Neuronal stem cell (in vitro differentiated cells): ENCODE measurements around the gene DRD4. TPM values are rescaled to one million over a fixed set of nuclear protein-coding genes. Genes with fewer than 3 reads are reported as not detected.
A peak's percentile ranks its signal among the peaks of the same experiment; 100 is the strongest.

Experiments
- DNase-seq: peaks from one replicate; pipeline ENCODE4 v3.0.0-alpha.2; 2013; ENCODE audit warnings: low spot score
- H2AFZ ChIP-seq: one replicate; pipeline ENCODE4 v1.6.1; 2013; ENCODE audit warnings: mild to moderate bottlenecking, low read length, inconsistent platforms
- H2AK5ac ChIP-seq: 2 replicates; pipeline ENCODE4 v1.6.1; 2013; ENCODE audit warnings: low read depth, mild to moderate bottlenecking, inconsistent platforms, low read length, moderate library complexity, mixed read lengths
- H2BK120ac ChIP-seq: 2 replicates; pipeline ENCODE4 v1.6.1; 2013; ENCODE audit warnings: low read depth, mild to moderate bottlenecking, inconsistent platforms, low read length, moderate library complexity, mixed read lengths
- H2BK12ac ChIP-seq: one replicate; pipeline ENCODE4 v1.6.1; 2013; ENCODE audit warnings: low read length, inconsistent platforms
- H2BK15ac ChIP-seq: 2 replicates; pipeline ENCODE4 v1.6.1; 2013; ENCODE audit warnings: mild to moderate bottlenecking, low read length, inconsistent platforms, mixed read lengths
- H2BK5ac ChIP-seq: one replicate; pipeline ENCODE4 v1.6.1; 2013; ENCODE audit warnings: inconsistent platforms, mild to moderate bottlenecking, low read length, moderate library complexity
- H3K14ac ChIP-seq: one replicate; pipeline ENCODE4 v1.6.1; 2013; ENCODE audit warnings: low read length, inconsistent platforms
- H3K18ac ChIP-seq: 2 replicates; pipeline ENCODE4 v1.6.1; 2013; ENCODE audit warnings: low read length, inconsistent platforms
- H3K23ac ChIP-seq: 2 replicates; pipeline ENCODE4 v1.6.1; 2013; ENCODE audit warnings: low read depth, mild to moderate bottlenecking, mixed read lengths, low read length, inconsistent platforms; ENCODE audit not compliant: poor library complexity
- H3K27ac ChIP-seq: replicated peaks from 3 replicates; pipeline ENCODE4 v1.5.1; 2013; ENCODE audit warnings: low read length, inconsistent platforms
- H3K27me3 ChIP-seq, 3 experiments: 2 replicates each; pipeline ENCODE4 v1.6.1; 2013; ENCODE audit warnings: low read length in 3 of 3, mild to moderate bottlenecking in 2 of 3, inconsistent platforms in 1 of 3, low read depth in 1 of 3, mixed read lengths in 1 of 3, moderate library complexity in 1 of 3; ENCODE audit not compliant: control insufficient read depth in 3 of 3, insufficient read depth in 3 of 3
- H3K36me3 ChIP-seq, 2 donors: replicated peaks in 1 of 2; 2 replicates each; pipeline ENCODE4 v1.6.1; 2013; ENCODE audit warnings: low read length in 2 of 2; ENCODE audit not compliant: control insufficient read depth in 2 of 2, insufficient read depth in 2 of 2
- H3K4ac ChIP-seq: 2 replicates; pipeline ENCODE4 v1.6.1; 2013; ENCODE audit warnings: inconsistent platforms, mild to moderate bottlenecking, low read length, moderate library complexity
- H3K4me1 ChIP-seq, 2 donors: 1 replicate in 1 of 2; 2 replicates in 1 of 2; pipeline ENCODE4 v1.6.1; 2013; ENCODE audit warnings: low read length in 2 of 2, low read depth in 1 of 2; ENCODE audit not compliant: control insufficient read depth in 2 of 2, insufficient read depth in 1 of 2
- H3K4me2 ChIP-seq: one replicate; pipeline ENCODE4 v1.6.1; 2013; ENCODE audit warnings: mild to moderate bottlenecking, low read length, inconsistent platforms; ENCODE audit not compliant: insufficient read depth, poor library complexity, severe bottlenecking
- H3K4me3 ChIP-seq, 2 donors: 2 replicates each; pipeline ENCODE4 v1.5.1; 2013; ENCODE audit warnings: low read length in 2 of 2, mild to moderate bottlenecking in 2 of 2, inconsistent platforms in 1 of 2, moderate library complexity in 1 of 2
- H3K79me1 ChIP-seq: one replicate; pipeline ENCODE4 v1.6.1; 2013; ENCODE audit warnings: low read depth, mild to moderate bottlenecking, inconsistent platforms, low read length, moderate library complexity
- H3K9ac ChIP-seq: one replicate; pipeline ENCODE4 v1.6.1; 2013; ENCODE audit warnings: mild to moderate bottlenecking, low read depth, low read length, inconsistent platforms; ENCODE audit not compliant: poor library complexity
- H3K9me3 ChIP-seq, 2 donors: replicated peaks in 1 of 2; 2 replicates each; pipeline versions ENCODE3 to v1.6.1; 2013; ENCODE audit warnings: low read length in 2 of 2, mild to moderate bottlenecking in 2 of 2, inconsistent platforms in 1 of 2, low read depth in 1 of 2, mixed read lengths in 1 of 2, moderate library complexity in 1 of 2; ENCODE audit not compliant: control insufficient read depth in 2 of 2, insufficient read depth in 1 of 2
- H4K8ac ChIP-seq: one replicate; pipeline ENCODE4 v1.6.1; 2013; ENCODE audit warnings: low read depth, mild to moderate bottlenecking, inconsistent platforms, low read length, moderate library complexity
- H4K91ac ChIP-seq: one replicate; pipeline ENCODE4 v1.6.1; 2013; ENCODE audit warnings: low read length, low read depth, mild to moderate bottlenecking, inconsistent platforms; ENCODE audit not compliant: poor library complexity
- WGBS, 2 donors: extraction: QIAGEN DNeasy Blood & Tissue Kit; methylation state at CpG; one replicate each; pipeline ENCODE4 v1.1.7; 2013; ENCODE audit warnings: missing lambda C conversion rate in 2 of 2, mixed read lengths in 1 of 2; ENCODE audit not compliant: insufficient read length in 2 of 2, insufficient replicate concordance in 1 of 2; ENCODE audit errors: extremely low coverage in 2 of 2; 5-methylcytosine and 5-hydroxymethylcytosine counted together
- polyA plus RNA-seq, 2 experiments: library from polyadenylated mRNA; stranded (reverse); fragments of 200-250 nt; gene quantifications; one replicate each; pipeline ENCODE4 v1.2.3, GENCODE V29; 2013

Gene DRD4
- polyA plus RNA-seq (2013, experiment 1 of 2) = 15.1 TPM
- polyA plus RNA-seq (2013, experiment 2 of 2) = 15.5 TPM

- peak within 1 kb of the TSS; percentile 98 for H3K4me2 ChIP-seq
- H2BK15ac ChIP-seq = peak within 1 kb of the TSS; percentile 99
- H2BK120ac ChIP-seq = peak within 1 kb of the TSS; percentile 81
- peak within 1 kb of the TSS; percentile 96 for H3K9ac ChIP-seq
- peak within 1 kb of the TSS; percentile 57 for H2BK5ac ChIP-seq
- H3K4ac ChIP-seq = peak within 1 kb of the TSS; percentile 37
- peak within 1 kb of the TSS; percentile 97 for H3K23ac ChIP-seq
- peak; percentile 50 for DNase-seq
- H3K27me3 ChIP-seq = peaks cover 0 to 23% (median 5%) of the 10 kb centered on the region in 3 experiments
- H2AK5ac ChIP-seq = peak within 1 kb of the TSS; percentile 94
- H2BK12ac ChIP-seq = peak within 1 kb of the TSS; percentile 98
- H3K4me3 ChIP-seq = peak within 1 kb of the TSS in 1 of 2 donors; percentile 91
- no peak within 1 kb of the TSS for H4K91ac ChIP-seq
- peaks cover 0 to 8% of the 10 kb centered on the region in 2 donors for H3K36me3 ChIP-seq
- no peak within 1 kb of the TSS for H2AFZ ChIP-seq
- H3K79me1 ChIP-seq = peaks cover 5% of the 10 kb centered on the region
- H3K27ac ChIP-seq = peak within 1 kb of the TSS; percentile 99
- H4K8ac ChIP-seq = peak within 1 kb of the TSS; percentile 99
- H3K9me3 ChIP-seq = no peaks in the 10 kb centered on the region
- H3K18ac ChIP-seq = peak within 1 kb of the TSS; percentile 92
- H3K14ac ChIP-seq = peak within 1 kb of the TSS; percentile 47
- H3K4me1 ChIP-seq = peaks cover 21 to 23% of the 10 kb centered on the region in 2 donors
- WGBS, 2 donors = no CpG with 5 or more reads among the region's 100 CpGs
Observed at GRCh38 chr11:636511-637332, at the start of gene DRD4. DRD4 (plus strand) TSS chr11:637269; CDS start chr11:637305, 36 bp downstream.

DNA sequence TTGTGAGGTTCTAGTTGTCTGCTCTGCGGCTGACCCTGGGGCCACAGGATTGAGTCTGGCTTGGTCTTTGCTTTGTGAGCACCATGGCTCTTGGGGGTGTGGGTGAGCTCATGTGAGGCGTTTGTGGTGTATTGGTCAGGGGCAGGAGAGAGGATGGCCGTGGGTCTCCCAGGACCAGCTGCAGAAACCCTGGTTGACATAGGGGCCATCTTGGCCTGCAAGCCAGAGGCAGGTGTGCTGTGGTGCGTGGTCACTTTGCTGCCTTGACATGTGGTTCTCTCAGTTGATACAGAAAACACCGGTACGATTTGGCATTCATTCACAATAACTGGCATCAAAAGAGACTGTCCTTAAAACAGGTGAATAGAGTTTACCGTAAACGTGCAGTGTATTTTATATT lies 49.5 kb upstream of the DRD4 start:
- no CpG with 5 or more reads among the region's 8 CpGs for WGBS, 2 donors
- H2BK15ac ChIP-seq = no peak overlapping the region
- no peak overlapping the region for H2BK120ac ChIP-seq
- no peaks in the 10 kb centered on the region for H3K9me3 ChIP-seq
- H3K36me3 ChIP-seq = peaks cover 51 to 79% of the 10 kb centered on the region in 2 donors
- no peak overlapping the region for H2BK12ac ChIP-seq
- H4K91ac ChIP-seq = no peak overlapping the region
- peak overlapping the region; percentile 51 for H3K23ac ChIP-seq
- H3K4me3 ChIP-seq = no peak overlapping the region
- H3K79me1 ChIP-seq = peaks cover 13% of the 10 kb centered on the region
- no peak for DNase-seq
- no peak overlapping the region for H3K4ac ChIP-seq
- H3K9ac ChIP-seq = no peak overlapping the region
- no peak overlapping the region for H3K18ac ChIP-seq
- no peaks in the 10 kb centered on the region for H3K27me3 ChIP-seq
- H4K8ac ChIP-seq = no peak overlapping the region
- H3K27ac ChIP-seq = no peak overlapping the region
- no peak overlapping the region for H2AK5ac ChIP-seq
- H3K14ac ChIP-seq = no peak overlapping the region
- no peak overlapping the region for H3K4me2 ChIP-seq
- no peak overlapping the region for H2AFZ ChIP-seq
- H2BK5ac ChIP-seq = no peak overlapping the region
- H3K4me1 ChIP-seq = no peaks in the 10 kb centered on the region

- H3K79me1 ChIP-seq = peaks cover 13% of the 10 kb centered on the region
- H3K23ac ChIP-seq = no peak overlapping the region
- no CpG with 5 or more reads among the region's 6 CpGs for WGBS, 2 donors
- no peak overlapping the region for H3K4me3 ChIP-seq
- no peak overlapping the region for H3K4me2 ChIP-seq
- H3K27me3 ChIP-seq = no peaks in the 10 kb centered on the region
- no peak overlapping the region for H2AK5ac ChIP-seq
- no peaks in the 10 kb centered on the region for H3K9me3 ChIP-seq
- H2BK120ac ChIP-seq = no peak overlapping the region
- no peak overlapping the region for H4K8ac ChIP-seq
- peaks cover 55 to 83% of the 10 kb centered on the region in 2 donors for H3K36me3 ChIP-seq
- no peaks in the 10 kb centered on the region for H3K4me1 ChIP-seq
- no peak overlapping the region for H2BK12ac ChIP-seq
- H3K4ac ChIP-seq = no peak overlapping the region
- no peak overlapping the region for H3K18ac ChIP-seq
- H3K27ac ChIP-seq = no peak overlapping the region
- no peak overlapping the region for H4K91ac ChIP-seq
- H3K14ac ChIP-seq = no peak overlapping the region
- DNase-seq = no peak
- H2BK15ac ChIP-seq = no peak overlapping the region
- no peak overlapping the region for H2AFZ ChIP-seq
- H3K9ac ChIP-seq = no peak overlapping the region
- H2BK5ac ChIP-seq = no peak overlapping the region
Observed at GRCh38 chr11:587978-588380, 49.1 kb upstream of the DRD4 start.

- no CpG with 5 or more reads among the region's 26 CpGs for WGBS, 2 donors
- no peak overlapping the region for H3K4ac ChIP-seq
- H2AK5ac ChIP-seq = no peak overlapping the region
- H3K4me2 ChIP-seq = no peak overlapping the region
- H3K36me3 ChIP-seq = peaks cover 56 to 85% of the 10 kb centered on the region in 2 donors
- H3K18ac ChIP-seq = no peak overlapping the region
- H2AFZ ChIP-seq = no peak overlapping the region
- no peak overlapping the region for H3K4me3 ChIP-seq
- no peaks in the 10 kb centered on the region for H3K27me3 ChIP-seq
- DNase-seq = no peak
- no peaks in the 10 kb centered on the region for H3K4me1 ChIP-seq
- peaks cover 4% of the 10 kb centered on the region for H3K79me1 ChIP-seq
- H4K91ac ChIP-seq = no peak overlapping the region
- H2BK120ac ChIP-seq = no peak overlapping the region
- no peak overlapping the region for H2BK5ac ChIP-seq
- H3K27ac ChIP-seq = no peak overlapping the region
- H3K9ac ChIP-seq = no peak overlapping the region
- no peak overlapping the region for H2BK12ac ChIP-seq
- no peak overlapping the region for H2BK15ac ChIP-seq
- H3K23ac ChIP-seq = peak overlapping the region; percentile 59
- peak overlapping the region; percentile 74 for H4K8ac ChIP-seq
- no peaks in the 10 kb centered on the region for H3K9me3 ChIP-seq
- H3K14ac ChIP-seq = no peak overlapping the region
Observed at GRCh38 chr11:589798-590197, 47.3 kb upstream of the DRD4 start.
